ENCODE measurements around the gene UBA52. TPM values are rescaled to one million over a fixed set of nuclear protein-coding genes. Genes with fewer than 3 reads are reported as not detected.

The UBA52 gene
- total RNA-seq, 1 experiment from 2014 or later, result 1,265 TPM

- no peak overlapping the region for H2BK5ac ChIP-seq (ENCODE audit: insufficient read length, low read length)
- no peaks in the 10 kb centered on the region for H3K9me3 ChIP-seq (ENCODE audit: control insufficient read depth, low read depth, low read length)
- H3K4me1 Mint-ChIP-seq, result no peaks in the 10 kb centered on the region
- no peak overlapping the region for H3K27ac ChIP-seq (ENCODE audit: insufficient read length, low read depth, low read length)
- no peak overlapping the region for H3K14ac ChIP-seq (ENCODE audit: insufficient read depth, low read length)
- H3K27me3 ChIP-seq (ENCODE audit: insufficient read depth, low read length), result no peaks in the 10 kb centered on the region
- no peaks in the 10 kb centered on the region for H3K79me2 ChIP-seq (ENCODE audit: insufficient read depth, low read length)
- no peaks in the 10 kb centered on the region for H4K20me1 ChIP-seq (ENCODE audit: control insufficient read depth, insufficient read depth, insufficient read length)
- H3K9ac ChIP-seq (ENCODE audit: extremely low read depth, insufficient read length, low read length), result no peak overlapping the region
- H3K9me3 Mint-ChIP-seq, result no peaks in the 10 kb centered on the region
- H2AFZ ChIP-seq (ENCODE audit: low read length), result no peak overlapping the region
- H2BK15ac ChIP-seq (ENCODE audit: low read depth, low read length), result no peak overlapping the region
- H3K4me2 ChIP-seq (ENCODE audit: insufficient read depth, insufficient read length, low read length), result no peak overlapping the region
- H3K56ac ChIP-seq (ENCODE audit: insufficient read length, low read depth, low read length), result no peak overlapping the region
- no peaks in the 10 kb centered on the region for H3K27me3 Mint-ChIP-seq (ENCODE audit: low read depth)
- no peaks in the 10 kb centered on the region for H3K23me2 ChIP-seq (ENCODE audit: insufficient read length, low read depth, low read length, poor library complexity, severe bottlenecking)
- no peak overlapping the region for H2BK120ac ChIP-seq (ENCODE audit: low read depth, low read length, poor library complexity, severe bottlenecking)
- H3K18ac ChIP-seq (ENCODE audit: insufficient read length, low read depth, low read length), result no peak overlapping the region
- no peak for TF ChIP-seq CTCF (conservative IDR thresholded peaks at IDR 0.05)
- no peak overlapping the region for H2BK20ac ChIP-seq (ENCODE audit: low read depth, low read length, poor library complexity, severe bottlenecking)
- no peak for DNase-seq
- H3K4me1 ChIP-seq (ENCODE audit: insufficient read depth, low read length), result no peaks in the 10 kb centered on the region
- H3K23ac ChIP-seq (ENCODE audit: insufficient read length, low read depth, low read length), result no peak overlapping the region
- H3K79me1 ChIP-seq (ENCODE audit: insufficient read depth, low read depth, low read length, poor library complexity, severe bottlenecking), result no peaks in the 10 kb centered on the region
- no peak overlapping the region for H3K27ac Mint-ChIP-seq
- H4K5ac ChIP-seq (ENCODE audit: insufficient read length, low read depth, low read length), result no peak overlapping the region
- no peak overlapping the region for H3K4ac ChIP-seq (ENCODE audit: low read depth, low read length)
- no peak overlapping the region for H2BK12ac ChIP-seq (ENCODE audit: insufficient read length, low read depth, low read length)
- no peak overlapping the region for H3K4me3 Mint-ChIP-seq
- H4K8ac ChIP-seq (replicated peaks; ENCODE audit: insufficient read length, low read depth, low read length), result no peak overlapping the region
- H4K91ac ChIP-seq (ENCODE audit: insufficient read length, low read depth, low read length), result no peak overlapping the region
- H3T11ph ChIP-seq (ENCODE audit: low read length), result no peak overlapping the region
- no peak overlapping the region for H2AK5ac ChIP-seq (ENCODE audit: insufficient read length, low read length)
- no CpG with 5 or more reads among the region's 22 CpGs for WGBS (ENCODE audit: extremely low coverage, insufficient read length, low lambda C conversion rate)
- peaks cover 22 to 49% (median 47%) of the 10 kb centered on the region in 3 experiments for H3K36me3 Mint-ChIP-seq (ENCODE audit: insufficient read depth in 1 of 3, low read depth in 3 of 3)
These were observed 39.3 kb upstream of the UBA52 start for GRCh38 chr19:18532168-18532890.

All from H9 (cell line).